CD4-positive, alpha-beta T cell (primary cell): ENCODE measurements around the gene SAC3D1. TPM values are rescaled to one million over a fixed set of nuclear protein-coding genes. Genes with fewer than 3 reads are reported as not detected.

Source experiments
- ATAC-seq: fragments of 200-7000 bp; cut with Tn5 transposase; one replicate; pipeline ENCODE4 v1.10.0; 2022; ENCODE audit warnings: mild to moderate bottlenecking; ENCODE audit not compliant: poor library complexity
- CTCF ChIA-PET: fragments of 350-600 bp; sonication (Branson Sonifier 250); formaldehyde crosslinking; loops from one replicate; lab custom pipeline; 2021; ENCODE audit warnings: antibody characterized with exemption, inconsistent platforms; lab: Charles Lee
- POLR2A ChIA-PET: fragments of 350-600 bp; sonication (Branson Sonifier 250); formaldehyde crosslinking; loops from one replicate; lab custom pipeline; 2021; ENCODE audit warnings: antibody characterized with exemption, inconsistent platforms; lab: Charles Lee
- DNase-seq, 14 experiments: peaks; one replicate each; pipeline ENCODE4 v3.0.0-alpha.2; 2013 to 2020; ENCODE audit warnings: mixed read lengths in 2 of 14
- H3K27ac ChIP-seq, 2 donors: one replicate each; pipeline versions ENCODE4 v1.5.1 to v1.7.0; 2013; ENCODE audit warnings: low read length in 2 of 2, low read depth in 1 of 2, mild to moderate bottlenecking in 1 of 2
- H3K27me3 ChIP-seq, 2 experiments: 1 replicate in 1 of 2; 2 replicates in 1 of 2; pipeline versions ENCODE4 v1.6.1 to v1.7.0; 2013; ENCODE audit warnings: low read length in 2 of 2, control low read depth in 1 of 2, mild to moderate bottlenecking in 1 of 2, moderate library complexity in 1 of 2; ENCODE audit not compliant: insufficient read depth in 2 of 2, control insufficient read depth in 1 of 2
- H3K36me3 ChIP-seq: one replicate; pipeline ENCODE4 v1.6.1; 2013; ENCODE audit warnings: low read length, control low read depth; ENCODE audit not compliant: insufficient read depth
- H3K4me1 ChIP-seq: one replicate; pipeline ENCODE4 v1.6.1; 2013; ENCODE audit warnings: low read length, control low read depth; ENCODE audit not compliant: insufficient read depth
- H3K4me3 ChIP-seq: one replicate; pipeline ENCODE4 v1.5.1; 2013; ENCODE audit warnings: mild to moderate bottlenecking, low read length, moderate library complexity
- H3K9me3 ChIP-seq, 2 experiments: 1 replicate in 1 of 2; 2 replicates in 1 of 2; pipeline versions ENCODE4 v1.6.1 to v1.7.0; 2013; ENCODE audit warnings: low read length in 2 of 2, mild to moderate bottlenecking in 2 of 2, control low read depth in 1 of 2, moderate library complexity in 1 of 2; ENCODE audit not compliant: control insufficient read depth in 1 of 2, insufficient read depth in 1 of 2
- H3K27ac Mint-ChIP-seq: one replicate; pipeline ENCODE4 v1.8.0; 2020; ENCODE audit warnings: mixed read lengths
- H3K27me3 Mint-ChIP-seq: one replicate; pipeline ENCODE4 v1.8.0; 2021; ENCODE audit warnings: mixed read lengths
- H3K36me3 Mint-ChIP-seq: one replicate; pipeline ENCODE4 v1.8.0; 2021; ENCODE audit warnings: low read depth, mixed read lengths
- H3K4me1 Mint-ChIP-seq: one replicate; pipeline ENCODE4 v1.8.0; 2021; ENCODE audit warnings: low read depth, mixed read lengths
- H3K4me3 Mint-ChIP-seq: one replicate; pipeline ENCODE4 v1.8.0; 2020; ENCODE audit warnings: mild to moderate bottlenecking, mixed read lengths
- H3K9me3 Mint-ChIP-seq: one replicate; pipeline ENCODE4 v1.8.0; 2020; ENCODE audit warnings: mixed read lengths
- intact Hi-C, 2 experiments: fragments of 100-400 bp; cut with DNase I in 1 of 2; cut with micrococcal nuclease in 1 of 2; formaldehyde crosslinking; loops; one replicate each; pipeline versions ENCODE4 v1.15.1 to v1.9.0; 2023 to 2025; cut with DNase I, micrococcal nuclease
- total RNA-seq, 174 experiments: library from RNA in 2 of 174; stranded (reverse) in 2 of 174; gene quantifications; one replicate each; pipeline ENCODE4 v1.2.3 and lab custom pipeline; 2021 to 2026
- TF ChIP-seq, protein P1 (sequence below): fragments of 200-600 bp; IDR thresholded peaks from one replicate; pipeline ENCODE4 v1.8.0; 2022; ENCODE audit warnings: antibody characterized with exemption, mild to moderate bottlenecking

The SAC3D1 gene
- total RNA-seq, 2 experiments from 2014 or later: 0.49 to 0.78 TPM

DNA sequence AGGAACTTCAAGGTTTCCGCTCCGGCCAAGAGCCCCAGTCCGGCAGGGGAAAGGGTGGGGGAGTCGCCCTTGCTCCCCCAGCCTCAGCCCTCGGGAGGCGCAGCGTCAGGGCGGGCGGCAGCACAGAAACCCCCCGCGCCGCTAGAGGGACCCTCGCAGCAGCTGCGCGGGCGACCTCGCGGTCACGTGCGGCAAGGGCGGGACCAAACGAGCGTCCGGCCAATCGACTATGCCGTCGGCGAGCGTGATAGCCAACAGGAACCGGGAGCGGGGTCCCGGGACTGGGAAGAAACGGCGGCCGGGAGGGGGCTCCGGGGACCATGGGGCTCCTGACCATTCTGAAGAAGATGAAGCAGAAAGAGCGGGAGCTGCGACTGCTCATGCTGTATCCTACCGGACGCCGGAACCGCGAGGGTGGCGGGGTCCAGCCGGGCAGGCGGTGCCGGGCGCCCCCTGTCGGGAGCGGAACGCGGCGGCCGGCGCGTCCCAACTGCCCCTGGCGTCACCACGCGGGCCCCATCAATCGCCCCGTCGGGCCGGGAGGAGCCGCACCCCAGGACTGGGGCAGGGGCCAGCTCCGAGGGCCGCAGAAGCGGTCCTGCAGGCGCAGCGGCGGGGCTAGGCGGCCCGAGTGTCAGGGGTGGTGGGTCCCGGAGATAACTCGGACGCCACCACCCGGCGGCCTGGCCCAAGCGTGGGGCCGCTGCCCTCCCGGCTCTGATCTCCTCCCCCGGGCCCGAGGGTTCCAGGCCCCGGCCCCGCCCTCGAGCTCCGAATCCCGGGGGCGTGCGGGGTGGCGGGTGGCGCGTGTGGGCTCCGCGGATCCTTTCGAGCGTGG is 26.9 kb upstream of the SAC3D1 start, which contains the start of gene ARL2:
TSS of gene ARL2 (plus strand) at position 273 of the 838 bp plus-strand sequence. CDS start at position 321, 48 bp downstream.
- Histone ChIP-seq H3K36me3 (peaks cover 11% of the 10 kb centered on the region), H3K9me3 (no peaks in the 10 kb centered on the region), H3K4me1 (peaks cover 26% of the 10 kb centered on the region), H3K27me3 (no peaks in the 10 kb centered on the region), H3K4me3 (peak within 1 kb of the TSS; percentile 87), H3K27ac (peak within 1 kb of the TSS; percentile 83 to 98)
- peaks cover 26% of the 10 kb centered on the region for H3K4me1 Mint-ChIP-seq
- H3K27ac Mint-ChIP-seq: peak within 1 kb of the TSS; percentile 96
- H3K9me3 Mint-ChIP-seq: no peaks in the 10 kb centered on the region
- H3K4me3 Mint-ChIP-seq: peak within 1 kb of the TSS; percentile 97
- peak; percentile 67 for ATAC-seq
- peaks cover 3% of the 10 kb centered on the region for H3K36me3 Mint-ChIP-seq
- ChIA-PET POLR2A (interaction anchor here (0.5 to 2.8 kb wide), 13 partner anchors 11 to 169 kb away, joined by 3 to 19 read pairs (median 6); partner anchors contain the start of genes FAU, MAJIN, MRPL49 and PPP2R5B), CTCF (interaction anchor here (0.6 to 4.1 kb wide), 23 partner anchors 13 to 301 kb away, joined by 3 to 30 read pairs (median 5); partner anchors contain the start of genes CDC42BPG, CDC42EP2, CDCA5 and FAU)
- H3K27me3 Mint-ChIP-seq: no peaks in the 10 kb centered on the region
- TF ChIP-seq, protein P1, sequence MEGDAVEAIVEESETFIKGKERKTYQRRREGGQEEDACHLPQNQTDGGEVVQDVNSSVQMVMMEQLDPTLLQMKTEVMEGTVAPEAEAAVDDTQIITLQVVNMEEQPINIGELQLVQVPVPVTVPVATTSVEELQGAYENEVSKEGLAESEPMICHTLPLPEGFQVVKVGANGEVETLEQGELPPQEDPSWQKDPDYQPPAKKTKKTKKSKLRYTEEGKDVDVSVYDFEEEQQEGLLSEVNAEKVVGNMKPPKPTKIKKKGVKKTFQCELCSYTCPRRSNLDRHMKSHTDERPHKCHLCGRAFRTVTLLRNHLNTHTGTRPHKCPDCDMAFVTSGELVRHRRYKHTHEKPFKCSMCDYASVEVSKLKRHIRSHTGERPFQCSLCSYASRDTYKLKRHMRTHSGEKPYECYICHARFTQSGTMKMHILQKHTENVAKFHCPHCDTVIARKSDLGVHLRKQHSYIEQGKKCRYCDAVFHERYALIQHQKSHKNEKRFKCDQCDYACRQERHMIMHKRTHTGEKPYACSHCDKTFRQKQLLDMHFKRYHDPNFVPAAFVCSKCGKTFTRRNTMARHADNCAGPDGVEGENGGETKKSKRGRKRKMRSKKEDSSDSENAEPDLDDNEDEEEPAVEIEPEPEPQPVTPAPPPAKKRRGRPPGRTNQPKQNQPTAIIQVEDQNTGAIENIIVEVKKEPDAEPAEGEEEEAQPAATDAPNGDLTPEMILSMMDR: peak; percentile 77
- DNase-seq: peak; percentile 66 to 94 (median 80)
- intact Hi-C loops: loop anchor here (1.0 to 10.0 kb wide), 11 partner anchors 13 to 301 kb away; partner anchors contain the start of genes CDC42EP2 (in 2 of the 2), CAPN1 (in 1 of the 2), CDCA5 (in 1 of the 2) and MAJIN (in 1 of the 2)

GRCh38 chr11:65014726-65015227 is 26.2 kb upstream of the SAC3D1 start:
- Histone ChIP-seq H3K4me3 (peak overlapping the region; percentile 87), H3K9me3 (no peaks in the 10 kb centered on the region), H3K36me3 (peaks cover 13% of the 10 kb centered on the region), H3K27ac (peak overlapping the region; percentile 74 to 83), H3K4me1 (peaks cover 26% of the 10 kb centered on the region), H3K27me3 (no peaks in the 10 kb centered on the region)
- ChIA-PET CTCF (interaction anchor here (0.8 to 4.1 kb wide), 16 partner anchors 13 to 170 kb away, joined by 3 to 30 read pairs (median 6); partner anchors contain the start of genes CDC42BPG, CDCA5, FAU and MRPL49), POLR2A (interaction anchor here (0.8 to 2.8 kb wide), 10 partner anchors 10 to 168 kb away, joined by 3 to 19 read pairs (median 8); partner anchors contain the start of genes FAU, MRPL49, PPP2R5B and SAC3D1)
- ATAC-seq: no peak
- H3K4me3 Mint-ChIP-seq: peak overlapping the region; percentile 97
- H3K36me3 Mint-ChIP-seq: peaks cover 3% of the 10 kb centered on the region
- intact Hi-C loops: loop anchor here (1.0 to 10.0 kb wide), 7 partner anchors 13 to 300 kb away; partner anchors contain the start of genes CDC42EP2 (in 2 of the 2), CAPN1 (in 1 of the 2), MAJIN (in 1 of the 2) and SAC3D1 (in 1 of the 2)
- peak in 1 of 14 experiments; percentile 12 for DNase-seq
- no peaks in the 10 kb centered on the region for H3K27me3 Mint-ChIP-seq
- H3K9me3 Mint-ChIP-seq: no peaks in the 10 kb centered on the region
- TF ChIP-seq, protein P1: no peak
- H3K27ac Mint-ChIP-seq: peak overlapping the region; percentile 92
- peaks cover 26% of the 10 kb centered on the region for H3K4me1 Mint-ChIP-seq

DNA sequence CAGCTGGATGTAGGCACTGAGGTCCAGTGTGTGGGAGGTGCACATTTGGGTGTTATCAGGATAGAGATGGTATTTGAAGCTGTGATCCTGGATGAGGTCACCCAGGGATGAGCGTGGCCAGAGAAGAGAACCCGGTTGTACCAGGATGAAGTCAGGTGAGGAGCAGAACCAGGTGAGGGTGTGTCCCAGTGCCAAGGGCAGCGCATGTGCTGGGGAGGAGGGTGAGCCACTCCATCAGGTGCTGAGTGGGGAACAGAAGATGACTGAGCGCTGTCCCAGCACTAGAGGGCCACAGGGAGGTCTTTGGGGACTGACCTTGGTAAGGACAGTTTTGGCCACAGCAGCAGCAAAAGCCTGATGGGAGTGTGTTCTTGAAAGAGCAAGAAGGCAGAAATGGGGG is 24.3 kb upstream of the SAC3D1 start:
- CTCF ChIA-PET: no interaction called here

More for the DNA sequence above, 24.3 kb upstream of the SAC3D1 start:
- no peak overlapping the region for H3K4me3 Mint-ChIP-seq
- DNase-seq: no peak
- peaks cover 3% of the 10 kb centered on the region for H3K36me3 Mint-ChIP-seq
- ATAC-seq: no peak
- no peaks in the 10 kb centered on the region for H3K27me3 Mint-ChIP-seq
- Histone ChIP-seq H3K9me3 (no peaks in the 10 kb centered on the region), H3K36me3 (peaks cover 31% of the 10 kb centered on the region), H3K4me1 (peaks cover 26% of the 10 kb centered on the region), H3K27ac (no peak overlapping the region), H3K27me3 (no peaks in the 10 kb centered on the region), H3K4me3 (no peak overlapping the region)
- intact Hi-C loops: loop anchor here (1.0 to 10.0 kb wide), 2 partner anchors 10 to 298 kb away; partner anchors contain the start of gene CDC42EP2 (in 1 of the 2)
- no peak overlapping the region for H3K27ac Mint-ChIP-seq
- H3K4me1 Mint-ChIP-seq: peaks cover 26% of the 10 kb centered on the region
- H3K9me3 Mint-ChIP-seq: no peaks in the 10 kb centered on the region
- TF ChIP-seq, protein P1: no peak
- POLR2A ChIA-PET: no interaction called here
